GM23248 (cell line): Measurements from ENCODE around the gene SALL3. TPM values are rescaled to one million over a fixed set of nuclear protein-coding genes. Genes with fewer than 3 reads are reported as not detected.

ENCODE experiments used
- DNase-seq: peaks from one replicate; pipeline ENCODE4 v3.0.0-alpha.2; 2015
- H2AFZ ChIP-seq: fragments of 200-600 bp; sonication (generic); 2 replicates; pipeline ENCODE4 v1.6.1; 2016; ENCODE audit warnings: antibody characterized with exemption
- H3F3A ChIP-seq: fragments of 200-600 bp; sonication (generic); 2 replicates; pipeline ENCODE4 v1.6.1; 2016; ENCODE audit warnings: mild to moderate bottlenecking, antibody characterized with exemption, mixed run types; ENCODE audit not compliant: insufficient read depth
- H3K27ac ChIP-seq: fragments of 200-600 bp; sonication (generic); 2 replicates; pipeline ENCODE4 v1.5.1; 2016; ENCODE audit warnings: mild to moderate bottlenecking
- H3K27me3 ChIP-seq: fragments of 200-600 bp; sonication (generic); replicated peaks from 2 replicates; pipeline ENCODE4 v1.6.1; 2016; ENCODE audit warnings: mild to moderate bottlenecking; ENCODE audit not compliant: insufficient read depth
- H3K36me3 ChIP-seq: fragments of 200-600 bp; sonication (generic); 2 replicates; pipeline ENCODE4 v1.6.1; 2016; ENCODE audit warnings: low read depth, mild to moderate bottlenecking
- H3K4me1 ChIP-seq: fragments of 200-600 bp; sonication (generic); 2 replicates; pipeline ENCODE4 v1.6.1; 2016; ENCODE audit warnings: mild to moderate bottlenecking; ENCODE audit not compliant: insufficient read depth
- H3K4me2 ChIP-seq: fragments of 200-600 bp; sonication (generic); one replicate; pipeline ENCODE4 v1.6.1; 2016; ENCODE audit warnings: mild to moderate bottlenecking; ENCODE audit not compliant: unreplicated experiment
- H3K4me3 ChIP-seq: fragments of 200-600 bp; sonication (generic); 2 replicates; pipeline ENCODE4 v1.5.1; 2016; ENCODE audit warnings: mild to moderate bottlenecking
- H3K79me2 ChIP-seq: fragments of 200-600 bp; sonication (generic); 2 replicates; pipeline ENCODE4 v1.6.1; 2016; ENCODE audit warnings: mild to moderate bottlenecking; ENCODE audit not compliant: insufficient read depth
- H3K9ac ChIP-seq: fragments of 200-600 bp; sonication (generic); 2 replicates; pipeline ENCODE4 v1.6.1; 2016; ENCODE audit warnings: mild to moderate bottlenecking
- H3K9me2 ChIP-seq: fragments of 200-600 bp; sonication (generic); 2 replicates; pipeline ENCODE4 v1.6.1; 2016; ENCODE audit warnings: mixed run types, mild to moderate bottlenecking, moderate library complexity; ENCODE audit not compliant: insufficient read depth
- H3K9me3 ChIP-seq: fragments of 200-600 bp; sonication (generic); one replicate; pipeline ENCODE4 v1.6.1; 2017; ENCODE audit warnings: low read depth
- H4K20me1 ChIP-seq: fragments of 200-600 bp; sonication (generic); 2 replicates; pipeline ENCODE4 v1.6.0; 2016; ENCODE audit not compliant: insufficient read depth
- EZH2 ChIP-seq: fragments of 200-600 bp; sonication (generic); IDR thresholded peaks from 2 replicates; pipeline ENCODE4 v1.6.1; 2018; ENCODE audit warnings: antibody characterized with exemption, mild to moderate bottlenecking; ENCODE audit not compliant: insufficient read depth, poor library complexity, severe bottlenecking
- EZH2phosphoT487 ChIP-seq: fragments of 200-600 bp; sonication (generic); IDR thresholded peaks from 2 replicates; pipeline ENCODE4 v1.6.1; 2018; ENCODE audit warnings: antibody characterized with exemption, moderate library complexity, mild to moderate bottlenecking, low read depth; ENCODE audit not compliant: insufficient read depth
- WGBS, 2 experiments: methylation state at CpG; one replicate each; pipeline ENCODE4 v1.1.6; 2015 to 2017; ENCODE audit warnings: low lambda C conversion rate in 2 of 2, low coverage in 1 of 2; ENCODE audit errors: missing lambda C conversion rate in 2 of 2; 5-methylcytosine and 5-hydroxymethylcytosine counted together
- in situ Hi-C: fragments of 300-500 bp; cut with MboI; formaldehyde crosslinking; loops from 2 replicates; pipeline ENCODE4 v1.15.0; 2020
- polyA plus RNA-seq: library from polyadenylated mRNA; unstranded; fragments of >200 nt; fragmentation: Nextera tagmentation; extraction: Ambion mirVana; gene quantifications from 2 replicates; pipeline ENCODE4 v1.2.1, GENCODE V29; 2016
- total RNA-seq: library from RNA; depleted of rRNA; stranded (reverse); fragments of >200 nt; shearing (Covaris generic); gene quantifications from 2 replicates; pipeline ENCODE4 v1.2.3, GENCODE V29; 2014; rRNA removed

The SALL3 gene
- not detected in 2 replicates for total RNA-seq
- not detected in 2 replicates for polyA plus RNA-seq

DNA sequence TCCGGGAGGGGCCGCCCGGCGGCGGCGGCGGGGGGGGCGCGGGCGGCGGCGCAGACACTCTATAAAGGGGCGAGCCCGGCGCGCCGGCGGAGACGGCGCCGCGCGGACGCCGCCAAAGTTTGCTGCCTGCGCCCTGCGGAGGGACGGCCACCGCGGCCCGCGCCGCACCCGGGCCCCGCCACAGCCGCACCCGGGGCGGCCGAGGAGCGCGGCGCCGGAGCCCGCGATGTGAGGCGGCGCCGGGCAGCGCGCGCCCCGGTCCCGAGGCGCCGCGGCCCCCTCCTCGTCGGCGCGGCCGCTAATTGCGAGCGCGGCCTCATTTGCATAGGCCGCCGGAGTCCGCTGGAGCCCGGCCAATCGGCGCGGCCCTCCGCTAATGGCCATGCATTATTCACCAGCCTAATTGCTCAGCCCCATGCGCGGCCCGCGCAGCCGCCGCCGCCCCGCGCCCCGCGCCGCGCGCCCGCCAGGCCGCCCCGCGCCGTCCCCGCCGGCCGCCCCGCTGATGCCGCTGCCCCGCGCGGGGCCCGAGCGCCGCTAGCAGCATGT lies at the start of gene SALL3:
Gene SALL3 (plus strand): TSS at position 89 of the 549 bp plus-strand sequence. CDS start 457 bp downstream, at position 546.
- Histone ChIP-seq H3K79me2 (no peaks in the 10 kb centered on the region), H3K27me3 (peaks cover 80% of the 10 kb centered on the region), H3F3A (no peaks in the 10 kb centered on the region), H3K36me3 (no peaks in the 10 kb centered on the region), H3K9me2 (no peaks in the 10 kb centered on the region), H4K20me1 (no peaks in the 10 kb centered on the region), H3K9ac (no peak within 1 kb of the TSS), H3K4me3 (no peak within 1 kb of the TSS), H2AFZ (no peak within 1 kb of the TSS), H3K4me1 (no peaks in the 10 kb centered on the region), H3K4me2 (no peak within 1 kb of the TSS), H3K9me3 (no peaks in the 10 kb centered on the region), H3K27ac (no peak within 1 kb of the TSS)
- WGBS, 2 experiments, result 6% methylated on average over 29 to 45 of the region's 102 CpGs
- DNase-seq, result no peak
- TF ChIP-seq EZH2phosphoT487 (no peak), EZH2 (no peak)
- in situ Hi-C loops, result no loop called here

DNA sequence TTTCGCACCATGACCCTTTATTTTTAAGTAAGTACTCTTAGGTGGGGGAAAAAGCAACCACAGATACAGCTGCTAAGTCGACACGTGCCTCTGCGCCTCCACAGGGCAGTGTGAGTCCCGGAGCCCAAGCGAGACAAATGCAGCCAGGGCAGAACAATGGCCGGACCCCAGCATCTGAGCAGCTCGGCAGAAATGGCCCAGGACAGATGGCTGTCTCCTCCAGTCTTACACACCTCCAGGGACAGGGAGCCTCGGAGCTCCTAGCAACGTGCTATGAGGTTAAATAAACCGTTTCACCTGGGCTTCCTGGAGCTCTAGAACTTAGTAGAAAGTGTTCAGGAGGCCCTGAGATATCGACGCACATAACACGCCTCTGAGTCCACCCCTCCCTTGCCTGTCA lies 47.3 kb upstream of the SALL3 start:
- H3K9me2 ChIP-seq, result no peaks in the 10 kb centered on the region
- no peaks in the 10 kb centered on the region for H4K20me1 ChIP-seq
- TF ChIP-seq EZH2phosphoT487, result no peak
- TF ChIP-seq EZH2, result no peak
- no peaks in the 10 kb centered on the region for H3K36me3 ChIP-seq
- WGBS, 2 experiments, result 24 to 27% methylated on average over 14 of the region's 14 CpGs
- in situ Hi-C loops, result no loop called here
- H3K79me2 ChIP-seq, result no peaks in the 10 kb centered on the region
- H3K4me3 ChIP-seq, result no peak overlapping the region
- no peaks in the 10 kb centered on the region for H3F3A ChIP-seq
- H3K9ac ChIP-seq, result no peak overlapping the region
- H3K4me2 ChIP-seq, result no peak overlapping the region
- H3K4me1 ChIP-seq, result no peaks in the 10 kb centered on the region
- no peaks in the 10 kb centered on the region for H3K9me3 ChIP-seq
- H3K27me3 ChIP-seq, result no peaks in the 10 kb centered on the region
- H2AFZ ChIP-seq, result no peak overlapping the region
- DNase-seq, result no peak
- no peak overlapping the region for H3K27ac ChIP-seq

DNA sequence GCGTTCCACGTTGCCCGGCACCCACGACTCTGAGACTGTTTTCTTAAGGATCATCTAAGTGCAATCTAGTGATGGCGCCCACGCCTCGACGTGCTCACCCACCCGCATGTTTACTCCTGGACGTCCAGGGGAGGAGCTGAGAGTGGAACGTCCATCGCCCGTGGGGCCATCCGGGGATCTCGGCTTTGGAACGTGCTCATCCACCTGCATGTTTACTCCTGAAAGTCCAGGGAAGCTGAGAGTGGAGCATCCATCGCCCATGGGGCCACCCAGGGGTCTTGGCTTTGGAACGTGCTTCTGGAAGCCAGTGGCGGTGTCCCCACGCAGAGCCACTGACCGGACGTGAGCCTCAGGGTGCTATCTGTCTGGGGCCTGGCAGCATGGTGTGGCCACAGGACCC lies 45.6 kb upstream of the SALL3 start:
- 56 to 60% methylated on average over 22 of the region's 22 CpGs for WGBS, 2 experiments
- H3K9me2 ChIP-seq, result no peaks in the 10 kb centered on the region
- H3K27ac ChIP-seq, result no peak overlapping the region
- H3K4me3 ChIP-seq, result no peak overlapping the region
- in situ Hi-C loops, result no loop called here
- no peaks in the 10 kb centered on the region for H3K9me3 ChIP-seq
- TF ChIP-seq EZH2 (no peak), EZH2phosphoT487 (no peak)
- H4K20me1 ChIP-seq, result no peaks in the 10 kb centered on the region
- no peak overlapping the region for H3K9ac ChIP-seq
- H3F3A ChIP-seq, result no peaks in the 10 kb centered on the region
- H3K4me2 ChIP-seq, result no peak overlapping the region
- no peak for DNase-seq
- no peak overlapping the region for H2AFZ ChIP-seq
- H3K79me2 ChIP-seq, result no peaks in the 10 kb centered on the region
- no peaks in the 10 kb centered on the region for H3K36me3 ChIP-seq
- no peaks in the 10 kb centered on the region for H3K27me3 ChIP-seq
- H3K4me1 ChIP-seq, result no peaks in the 10 kb centered on the region

DNA sequence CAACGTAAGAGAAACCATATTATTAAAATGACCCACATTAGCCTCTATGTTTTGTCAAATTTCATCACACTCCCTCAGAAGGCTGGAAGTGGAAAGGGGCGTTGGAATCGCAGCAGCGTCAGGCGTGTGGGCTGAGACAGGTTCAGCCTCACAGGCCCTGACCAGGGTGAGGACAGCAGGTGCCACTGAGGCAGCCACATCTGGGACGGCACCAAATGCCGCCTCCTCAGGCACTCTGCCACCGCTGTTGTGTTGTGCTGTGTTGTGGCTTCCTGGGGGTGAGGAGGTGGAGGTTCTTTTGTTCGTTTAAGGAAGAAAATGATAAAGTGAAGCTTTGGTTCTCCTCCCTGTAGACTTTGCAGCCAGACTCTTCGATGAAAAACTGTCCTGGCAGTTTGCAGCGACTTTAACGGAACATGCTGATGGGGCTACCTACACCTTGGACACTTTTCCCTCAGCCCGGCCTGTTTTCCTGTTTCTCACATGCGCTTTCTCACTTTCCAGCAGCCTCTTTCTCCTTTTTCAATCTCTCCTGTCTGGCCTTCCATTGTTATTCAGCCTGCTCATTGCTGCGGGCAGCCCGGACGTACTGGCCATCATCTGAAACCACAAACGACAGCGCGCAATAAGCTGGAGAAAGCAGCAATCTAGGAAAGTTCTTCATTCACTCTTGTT lies 44.9 kb upstream of the SALL3 start:
- H3K9ac ChIP-seq, result no peak overlapping the region
- H3K4me3 ChIP-seq, result no peak overlapping the region
- WGBS, 2 experiments, result 47 to 53% methylated on average over 20 of the region's 20 CpGs
- H2AFZ ChIP-seq, result no peak overlapping the region
- H3K9me3 ChIP-seq, result no peaks in the 10 kb centered on the region
- DNase-seq, result no peak
- H3F3A ChIP-seq, result no peaks in the 10 kb centered on the region
- H3K4me2 ChIP-seq, result no peak overlapping the region
- no peaks in the 10 kb centered on the region for H4K20me1 ChIP-seq
- H3K79me2 ChIP-seq, result no peaks in the 10 kb centered on the region
- no peaks in the 10 kb centered on the region for H3K4me1 ChIP-seq
- H3K9me2 ChIP-seq, result no peaks in the 10 kb centered on the region
- TF ChIP-seq EZH2phosphoT487 (no peak), EZH2 (no peak)
- in situ Hi-C loops, result no loop called here
- no peaks in the 10 kb centered on the region for H3K27me3 ChIP-seq
- no peak overlapping the region for H3K27ac ChIP-seq
- no peaks in the 10 kb centered on the region for H3K36me3 ChIP-seq
